Hepatocyte (in vitro differentiated cells): ENCODE data around the gene OLIG1.

Source experiments
- CTCF ChIP-seq: fragments of 200-600 bp; sonication (generic); IDR thresholded peaks from 2 replicates; pipeline ENCODE4 v1.5.1; 2016; ENCODE audit warnings: antibody characterized with exemption, mild to moderate bottlenecking; ENCODE audit not compliant: poor library complexity
- EZH2 ChIP-seq: fragments of 200-600 bp; sonication (generic); IDR thresholded peaks from 2 replicates; pipeline ENCODE4 v1.6.1; 2016; ENCODE audit warnings: antibody characterized with exemption, mild to moderate bottlenecking, borderline replicate concordance
- EZH2phosphoT487 ChIP-seq: fragments of 200-600 bp; sonication (generic); IDR thresholded peaks from one replicate; pipeline ENCODE4 v1.6.1; 2018; ENCODE audit warnings: antibody characterized with exemption, mild to moderate bottlenecking, low read depth, moderate library complexity; ENCODE audit not compliant: unreplicated experiment, severe bottlenecking

- TF ChIP-seq EZH2, result no peak
- no peak for TF ChIP-seq CTCF
- TF ChIP-seq EZH2phosphoT487, result no peak
Measured at GRCh38 chr21:33036430-33037162, 33.3 kb upstream of the OLIG1 start.
